ENCODE measurements around the gene PCBD2.

The PCBD2 gene

DNA sequence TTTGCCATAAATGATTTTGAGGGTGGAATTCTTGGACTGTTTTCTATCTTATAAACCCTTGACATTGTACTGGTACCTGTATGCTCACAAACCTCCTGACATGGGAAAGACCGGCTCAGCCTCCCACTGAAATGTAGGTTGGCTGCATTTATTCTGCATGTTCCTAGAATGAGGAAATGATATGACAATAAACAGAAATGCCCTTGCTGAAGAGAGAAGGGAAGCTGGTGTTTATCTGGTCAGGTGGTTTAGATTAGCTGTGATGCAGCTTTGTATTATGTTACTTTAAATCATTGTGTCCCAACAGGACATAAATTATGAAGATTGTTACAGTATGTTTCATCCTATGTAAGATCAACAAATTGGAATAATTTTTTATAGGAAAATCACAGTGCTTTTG is 39.7 kb downstream of the PCBD2 start:
- H3K4me3 ChIP-seq (ENCODE audit: low read depth, low read length): no peak overlapping the region
- TF ChIP-seq, protein P1, sequence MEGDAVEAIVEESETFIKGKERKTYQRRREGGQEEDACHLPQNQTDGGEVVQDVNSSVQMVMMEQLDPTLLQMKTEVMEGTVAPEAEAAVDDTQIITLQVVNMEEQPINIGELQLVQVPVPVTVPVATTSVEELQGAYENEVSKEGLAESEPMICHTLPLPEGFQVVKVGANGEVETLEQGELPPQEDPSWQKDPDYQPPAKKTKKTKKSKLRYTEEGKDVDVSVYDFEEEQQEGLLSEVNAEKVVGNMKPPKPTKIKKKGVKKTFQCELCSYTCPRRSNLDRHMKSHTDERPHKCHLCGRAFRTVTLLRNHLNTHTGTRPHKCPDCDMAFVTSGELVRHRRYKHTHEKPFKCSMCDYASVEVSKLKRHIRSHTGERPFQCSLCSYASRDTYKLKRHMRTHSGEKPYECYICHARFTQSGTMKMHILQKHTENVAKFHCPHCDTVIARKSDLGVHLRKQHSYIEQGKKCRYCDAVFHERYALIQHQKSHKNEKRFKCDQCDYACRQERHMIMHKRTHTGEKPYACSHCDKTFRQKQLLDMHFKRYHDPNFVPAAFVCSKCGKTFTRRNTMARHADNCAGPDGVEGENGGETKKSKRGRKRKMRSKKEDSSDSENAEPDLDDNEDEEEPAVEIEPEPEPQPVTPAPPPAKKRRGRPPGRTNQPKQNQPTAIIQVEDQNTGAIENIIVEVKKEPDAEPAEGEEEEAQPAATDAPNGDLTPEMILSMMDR (conservative IDR thresholded peaks at IDR 0.05; ENCODE audit: low read depth, low read length): no peak
- no peak for DNase-seq (ENCODE audit: low read depth)

DNA sequence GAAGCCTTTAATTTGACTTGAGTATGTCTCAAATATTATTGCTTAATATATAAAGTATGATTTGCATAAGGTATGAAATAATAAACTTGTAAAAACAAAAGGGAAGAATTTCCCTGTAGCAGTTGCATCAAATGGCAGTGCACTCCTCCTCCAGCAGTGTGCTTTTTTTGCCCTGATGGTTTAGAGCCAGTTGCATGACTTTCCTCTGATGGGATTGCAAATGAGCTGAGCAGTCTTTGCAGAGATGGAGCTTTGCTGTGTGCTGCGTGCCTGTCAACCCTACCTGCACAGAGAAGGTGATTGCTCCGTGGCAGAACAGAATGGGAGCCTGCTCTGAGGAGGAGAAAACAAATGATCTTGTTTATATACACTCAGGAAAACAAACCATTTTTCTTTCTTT is 40.1 kb downstream of the PCBD2 start:
- no peak overlapping the region for H3K4me3 ChIP-seq (ENCODE audit: low read depth, low read length)
- DNase-seq (ENCODE audit: low read depth): no peak
- TF ChIP-seq, protein P1 (conservative IDR thresholded peaks at IDR 0.05; ENCODE audit: low read depth, low read length): no peak

DNA sequence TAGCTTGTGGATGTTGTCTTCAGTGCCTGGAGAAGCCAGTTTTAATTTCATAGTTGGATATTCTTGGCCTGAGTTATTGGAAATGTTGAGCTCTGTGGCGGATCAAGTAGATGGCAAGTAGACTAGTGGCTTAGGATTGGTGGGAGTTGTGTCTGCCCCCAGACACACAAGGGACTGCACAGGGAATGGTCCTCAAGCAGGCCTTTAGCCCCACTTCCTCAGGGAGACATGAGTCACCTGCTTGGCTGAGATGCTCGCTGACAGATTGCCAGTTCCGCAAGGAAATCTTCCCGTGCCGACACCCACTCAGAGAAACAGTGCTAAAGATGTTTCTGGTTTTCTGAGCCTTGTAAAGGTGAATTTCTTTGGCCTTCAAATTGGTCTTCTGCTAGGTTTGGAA is 44.0 kb downstream of the PCBD2 start:
- DNase-seq (ENCODE audit: low read depth): peak; percentile 23
- H3K4me3 ChIP-seq (ENCODE audit: low read depth, low read length): no peak overlapping the region
- TF ChIP-seq, protein P1 (conservative IDR thresholded peaks at IDR 0.05; ENCODE audit: low read depth, low read length): no peak

DNA sequence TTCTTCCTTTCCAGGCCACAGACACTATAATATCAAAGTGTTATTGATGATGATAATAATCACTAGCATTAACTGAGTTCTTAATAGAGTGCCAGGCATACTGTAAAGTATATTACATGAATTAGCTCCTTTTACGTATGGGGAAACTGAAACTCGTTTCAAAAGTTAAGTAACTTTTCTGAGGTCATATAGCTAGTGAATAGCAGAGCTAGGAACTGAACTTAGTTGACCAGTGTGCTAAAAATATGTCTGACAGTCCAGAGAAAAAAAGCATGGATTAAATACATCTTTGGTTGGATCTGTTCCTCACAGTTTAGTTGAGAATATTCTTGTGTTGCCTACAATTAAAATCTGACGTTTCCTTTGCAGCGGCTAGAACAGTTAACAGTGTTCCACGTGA is 44.4 kb downstream of the PCBD2 start:
- no peak overlapping the region for H3K4me3 ChIP-seq (ENCODE audit: low read depth, low read length)
- TF ChIP-seq, protein P1 (conservative IDR thresholded peaks at IDR 0.05; ENCODE audit: low read depth, low read length): no peak
- DNase-seq (ENCODE audit: low read depth): no peak

DNA sequence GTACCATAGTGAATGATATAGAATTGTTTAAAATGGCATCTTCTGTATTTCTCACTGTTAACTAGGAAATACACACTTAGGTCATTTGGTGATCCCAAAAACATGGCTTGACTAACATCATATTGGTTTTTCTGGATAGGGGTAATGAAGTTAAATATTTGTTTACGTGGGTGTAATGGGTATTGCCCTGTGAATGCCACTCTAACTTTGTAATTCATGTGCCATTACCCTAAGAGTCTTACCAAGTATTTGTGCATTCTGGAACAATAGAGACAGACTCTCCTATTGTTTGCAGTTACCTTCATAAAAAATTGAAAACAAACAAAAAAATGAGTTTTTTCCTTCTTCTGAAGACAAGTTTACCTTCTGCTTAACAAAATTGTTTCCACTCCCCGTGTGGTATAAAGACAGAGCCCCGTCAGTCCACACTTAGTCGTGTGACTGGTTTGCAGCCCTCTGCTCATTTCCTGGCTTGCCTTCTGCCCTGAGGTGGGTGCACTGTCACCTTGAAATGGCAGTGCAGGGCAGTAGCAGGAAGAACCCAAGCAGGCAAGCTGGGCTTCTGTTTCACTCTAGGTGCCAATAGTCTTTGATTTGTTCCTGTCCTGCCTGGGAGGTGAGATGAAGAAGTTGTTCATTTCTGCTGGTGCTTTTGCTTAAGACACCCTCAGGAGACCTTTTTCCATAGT is 53.1 kb downstream of the PCBD2 start:
- H3K4me3 ChIP-seq (ENCODE audit: low read depth, low read length): no peak overlapping the region
- TF ChIP-seq, protein P1 (conservative IDR thresholded peaks at IDR 0.05; ENCODE audit: low read depth, low read length): no peak
- DNase-seq (ENCODE audit: low read depth): no peak

DNA sequence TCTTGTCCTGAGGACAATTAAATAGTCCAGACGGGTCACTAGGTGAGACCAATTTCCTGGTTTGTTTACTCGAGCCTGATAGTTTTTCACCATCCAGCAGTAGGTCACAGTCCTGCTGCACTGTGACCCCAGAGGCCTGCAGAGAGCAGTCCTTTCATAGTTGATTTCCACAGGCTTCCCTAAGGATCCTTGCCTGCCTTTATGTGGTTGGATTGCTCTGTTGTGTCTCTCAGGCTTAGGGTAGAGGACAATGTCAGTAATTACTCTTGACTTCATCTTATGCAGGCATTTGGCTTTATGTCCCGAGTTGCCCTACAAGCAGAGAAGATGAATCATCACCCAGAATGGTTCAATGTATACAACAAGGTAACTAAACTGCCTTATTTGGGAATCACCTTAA is 53.8 kb downstream of the PCBD2 start:
- no peak for DNase-seq (ENCODE audit: low read depth)
- H3K4me3 ChIP-seq (ENCODE audit: low read depth, low read length): no peak overlapping the region
- TF ChIP-seq, protein P1 (conservative IDR thresholded peaks at IDR 0.05; ENCODE audit: low read depth, low read length): no peak

DNA sequence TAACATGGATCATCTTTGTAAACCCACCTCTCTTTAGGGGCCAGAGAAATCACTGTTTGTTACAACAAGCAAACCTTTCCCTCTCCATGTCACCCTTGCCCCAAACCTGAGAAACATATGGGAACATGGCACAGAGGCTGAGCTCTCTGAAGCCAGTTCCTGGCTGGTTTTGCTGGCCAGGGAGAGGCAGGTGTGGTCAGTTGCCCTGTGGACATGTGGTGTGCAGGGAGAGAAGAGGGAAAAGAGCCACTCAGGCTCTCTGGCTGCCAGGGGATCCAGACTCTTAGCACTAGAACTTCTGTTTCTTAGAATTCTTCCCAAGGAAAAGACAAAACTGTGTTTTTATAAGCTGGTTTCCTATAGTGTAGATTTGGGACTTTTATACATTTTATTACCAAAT is 58.2 kb downstream of the PCBD2 start:
- no peak for DNase-seq (ENCODE audit: low read depth)
- no peak overlapping the region for H3K4me3 ChIP-seq (ENCODE audit: low read depth, low read length)
- TF ChIP-seq, protein P1 (conservative IDR thresholded peaks at IDR 0.05; ENCODE audit: low read depth, low read length): no peak
